Smooth muscle cell (in vitro differentiated cells): ENCODE results near the gene CD40. TPM values are rescaled to one million over a fixed set of nuclear protein-coding genes. Genes with fewer than 3 reads are reported as not detected.

Source experiments
- DNase-seq: peaks from one replicate; lab custom pipeline; 2025; ENCODE audit not compliant: unreplicated experiment; lab: John Stamatoyannopoulos, UW
- H2AFZ ChIP-seq: fragments of 200-600 bp; sonication (generic); 2 replicates; pipeline ENCODE4 v1.6.0; 2016; ENCODE audit warnings: antibody characterized with exemption, low read depth, mild to moderate bottlenecking
- H3F3A ChIP-seq: fragments of 200-600 bp; sonication (generic); 2 replicates; pipeline ENCODE4 v1.6.0; 2017; ENCODE audit warnings: antibody characterized with exemption, low read depth
- H3K27ac ChIP-seq: fragments of 200-600 bp; sonication (generic); 2 replicates; pipeline ENCODE4 v1.5.1; 2016; ENCODE audit warnings: low read depth, mild to moderate bottlenecking
- H3K27me3 ChIP-seq: fragments of 200-600 bp; sonication (generic); 2 replicates; pipeline ENCODE4 v1.6.1; 2016; ENCODE audit warnings: low read depth, mild to moderate bottlenecking
- H3K36me3 ChIP-seq: fragments of 200-600 bp; sonication (generic); 2 replicates; pipeline ENCODE4 v1.5.1; 2016; ENCODE audit warnings: low read depth
- H3K4me1 ChIP-seq: fragments of 200-600 bp; sonication (generic); 2 replicates; pipeline ENCODE4 v1.5.1; 2016; ENCODE audit warnings: low read depth
- H3K4me2 ChIP-seq: fragments of 200-600 bp; sonication (generic); 2 replicates; pipeline ENCODE4 v1.6.0; 2016; ENCODE audit warnings: mild to moderate bottlenecking
- H3K4me3 ChIP-seq: fragments of 200-600 bp; sonication (generic); 2 replicates; pipeline ENCODE4 v1.5.1; 2016; ENCODE audit warnings: mild to moderate bottlenecking
- H3K79me2 ChIP-seq: fragments of 200-600 bp; sonication (generic); 2 replicates; pipeline ENCODE4 v1.6.0; 2016; ENCODE audit warnings: low read depth, mild to moderate bottlenecking
- H3K9ac ChIP-seq: fragments of 200-600 bp; sonication (generic); 2 replicates; pipeline ENCODE4 v1.6.0; 2016; ENCODE audit warnings: low read depth
- H3K9me3 ChIP-seq: fragments of 200-600 bp; sonication (generic); replicated peaks from 2 replicates; pipeline ENCODE4 v1.5.1; 2016; ENCODE audit warnings: low read depth
- H4K20me1 ChIP-seq: fragments of 200-600 bp; sonication (generic); 2 replicates; pipeline ENCODE4 v1.6.0; 2016; ENCODE audit warnings: low read depth
- CTCF ChIP-seq: fragments of 200-600 bp; sonication (generic); IDR thresholded peaks from 2 replicates; pipeline ENCODE4 v1.5.1; 2017; ENCODE audit warnings: borderline replicate concordance, mild to moderate bottlenecking, antibody characterized with exemption; ENCODE audit not compliant: insufficient read depth, poor library complexity, severe bottlenecking
- WGBS: methylation state at CpG from one replicate; pipeline ENCODE4 v1.1.7; 2016; ENCODE audit warnings: low lambda C conversion rate; 5-methylcytosine and 5-hydroxymethylcytosine counted together
- polyA plus RNA-seq: library from polyadenylated mRNA; unstranded; fragments of >200 nt; fragmentation: Nextera tagmentation; extraction: Ambion mirVana; gene quantifications from 2 replicates; pipeline ENCODE4 v1.2.1, GENCODE V29; 2016
- total RNA-seq: library from RNA; depleted of rRNA; stranded (reverse); fragments of >200 nt; gene quantifications from 2 replicates; pipeline ENCODE4 v1.2.3, GENCODE V29; 2014

CD40 gene
- total and polyA plus RNA-seq, 2 experiments from 2014 or later: 13.8 to 27.4 TPM

- Histone ChIP-seq H3K9ac (no peak overlapping the region), H3K27me3 (no peaks in the 10 kb centered on the region), H3K9me3 (no peaks in the 10 kb centered on the region), H3F3A (no peaks in the 10 kb centered on the region), H3K27ac (no peak overlapping the region), H3K79me2 (peaks cover 96% of the 10 kb centered on the region), H3K36me3 (no peaks in the 10 kb centered on the region), H3K4me1 (peaks cover 18% of the 10 kb centered on the region), H3K4me3 (no peak overlapping the region), H3K4me2 (no peak overlapping the region), H2AFZ (no peak overlapping the region), H4K20me1 (peaks cover 100% of the 10 kb centered on the region)
- no peak for DNase-seq
- no peak for TF ChIP-seq CTCF
- 93% methylated on average over 1 of the region's 1 CpG for WGBS
Measured at GRCh38 chr20:46083531-46084061, 34.5 kb upstream of the CD40 start.

GRCh38 chr20:46084805-46085178, 33.3 kb upstream of the CD40 start:
- Histone ChIP-seq H3F3A (no peaks in the 10 kb centered on the region), H3K36me3 (no peaks in the 10 kb centered on the region), H3K9me3 (no peaks in the 10 kb centered on the region), H2AFZ (no peak overlapping the region), H3K4me2 (no peak overlapping the region), H3K4me3 (no peak overlapping the region), H3K27me3 (no peaks in the 10 kb centered on the region), H4K20me1 (peaks cover 95% of the 10 kb centered on the region), H3K9ac (no peak overlapping the region), H3K27ac (no peak overlapping the region), H3K4me1 (peaks cover 18% of the 10 kb centered on the region), H3K79me2 (peaks cover 92% of the 10 kb centered on the region)
- WGBS: 76% methylated on average over 3 of the region's 3 CpGs
- no peak for DNase-seq
- TF ChIP-seq CTCF: no peak

GRCh38 chr20:46085179-46085851, 32.8 kb upstream of the CD40 start:
- no peaks in the 10 kb centered on the region for H3K27me3 ChIP-seq
- H3K4me1 ChIP-seq: peaks cover 21% of the 10 kb centered on the region
- no peak overlapping the region for H3K4me2 ChIP-seq
- H2AFZ ChIP-seq: no peak overlapping the region
- 36% methylated on average over 4 of the region's 4 CpGs for WGBS
- no peaks in the 10 kb centered on the region for H3F3A ChIP-seq
- no peaks in the 10 kb centered on the region for H3K36me3 ChIP-seq
- H3K79me2 ChIP-seq: peaks cover 87% of the 10 kb centered on the region
- no peak for DNase-seq
- H3K27ac ChIP-seq: no peak overlapping the region
- TF ChIP-seq CTCF: no peak
- H3K4me3 ChIP-seq: no peak overlapping the region
- no peaks in the 10 kb centered on the region for H3K9me3 ChIP-seq
- H4K20me1 ChIP-seq: peaks cover 90% of the 10 kb centered on the region
- no peak overlapping the region for H3K9ac ChIP-seq

GRCh38 chr20:46087161-46087560, 31.0 kb upstream of the CD40 start:
- H3K27me3 ChIP-seq: no peaks in the 10 kb centered on the region
- H3K9me3 ChIP-seq: no peaks in the 10 kb centered on the region
- no peaks in the 10 kb centered on the region for H3F3A ChIP-seq
- H3K4me3 ChIP-seq: peak overlapping the region; percentile 10
- no peak overlapping the region for H3K27ac ChIP-seq
- TF ChIP-seq CTCF: peak; percentile 36
- WGBS: 88% methylated on average over 8 of the region's 8 CpGs
- H3K79me2 ChIP-seq: peaks cover 68% of the 10 kb centered on the region
- H3K9ac ChIP-seq: no peak overlapping the region
- peaks cover 22% of the 10 kb centered on the region for H3K4me1 ChIP-seq
- DNase-seq: no peak
- H2AFZ ChIP-seq: no peak overlapping the region
- peaks cover 72% of the 10 kb centered on the region for H4K20me1 ChIP-seq
- H3K4me2 ChIP-seq: no peak overlapping the region
- no peaks in the 10 kb centered on the region for H3K36me3 ChIP-seq
